ENCODE measurements around the gene MARCHF9.

- TF ChIP-seq CTCF (IDR thresholded peaks at IDR 0.05) (no peak), EP300 (IDR thresholded peaks at IDR 0.05) (peak in 1 of 2 donors; percentile 18)
These were observed 10.6 kb upstream of the MARCHF9 start for GRCh38 chr12:57744194-57744776.

Measured in tibial nerve (tissue), 4 donors.